ENCODE data around the gene IQCE. TPM values are rescaled to one million over a fixed set of nuclear protein-coding genes. Genes with fewer than 3 reads are reported as not detected.

Gene IQCE
- total RNA-seq, 1 donor from 2014 or later = 29.6 TPM

- no peak overlapping the region for H3K4me3 Mint-ChIP-seq
- H3K9me3 Mint-ChIP-seq = no peaks in the 10 kb centered on the region
- H3K4me1 Mint-ChIP-seq = peaks cover 18% of the 10 kb centered on the region
- H3K36me3 Mint-ChIP-seq = no peaks in the 10 kb centered on the region
- no peaks in the 10 kb centered on the region for H3K27me3 Mint-ChIP-seq (ENCODE audit: low read depth)
- TF ChIP-seq CTCF (IDR thresholded peaks at IDR 0.05; ENCODE audit: unreplicated experiment) = no peak
- DNase-seq (ENCODE audit: low spot score in 2 of 2, unreplicated experiment in 2 of 2) = no peak
- no peak overlapping the region for H3K27ac Mint-ChIP-seq
These were observed 46.6 kb upstream of the IQCE start for GRCh38 chr7:2512179-2512661.

GRCh38 chr7:2512713-2513112 is 46.1 kb upstream of the IQCE start:
- H3K4me1 Mint-ChIP-seq = peaks cover 23% of the 10 kb centered on the region
- peaks cover under 1% of the 10 kb centered on the region for H3K27me3 Mint-ChIP-seq (ENCODE audit: low read depth)
- H3K9me3 Mint-ChIP-seq = no peaks in the 10 kb centered on the region
- DNase-seq (ENCODE audit: low spot score in 2 of 2, unreplicated experiment in 2 of 2) = no peak
- no peaks in the 10 kb centered on the region for H3K36me3 Mint-ChIP-seq
- no peak overlapping the region for H3K27ac Mint-ChIP-seq
- no peak for TF ChIP-seq CTCF (IDR thresholded peaks at IDR 0.05; ENCODE audit: unreplicated experiment)
- H3K4me3 Mint-ChIP-seq = no peak overlapping the region

GRCh38 chr7:2513702-2514101 is 45.1 kb upstream of the IQCE start:
- Mint-ChIP-seq H3K4me3 (no peak overlapping the region), H3K4me1 (peaks cover 29% of the 10 kb centered on the region)

GRCh38 chr7:2514473-2515423 is 44.0 kb upstream of the IQCE start:
- Mint-ChIP-seq H3K27ac (no peak overlapping the region), H3K9me3 (no peaks in the 10 kb centered on the region), H3K4me3 (no peak overlapping the region), H3K4me1 (peaks cover 27% of the 10 kb centered on the region), H3K27me3 (ENCODE audit: low read depth) (peaks cover 5% of the 10 kb centered on the region), H3K36me3 (no peaks in the 10 kb centered on the region)
- no peak for DNase-seq (ENCODE audit: low spot score in 2 of 2, unreplicated experiment in 2 of 2)
- no peak for TF ChIP-seq CTCF (IDR thresholded peaks at IDR 0.05; ENCODE audit: unreplicated experiment)

More at GRCh38 chr7:2513702-2514101, 45.1 kb upstream of the IQCE start:
- H3K9me3 Mint-ChIP-seq = no peaks in the 10 kb centered on the region
- no peak for TF ChIP-seq CTCF (IDR thresholded peaks at IDR 0.05; ENCODE audit: unreplicated experiment)
- H3K27me3 Mint-ChIP-seq (ENCODE audit: low read depth) = peaks cover 5% of the 10 kb centered on the region
- no peaks in the 10 kb centered on the region for H3K36me3 Mint-ChIP-seq
- DNase-seq (ENCODE audit: low spot score in 2 of 2, unreplicated experiment in 2 of 2) = no peak
- no peak overlapping the region for H3K27ac Mint-ChIP-seq

GRCh38 chr7:2515424-2516193 is 43.2 kb upstream of the IQCE start:
- peaks cover 33% of the 10 kb centered on the region for H3K4me1 Mint-ChIP-seq
- no peak overlapping the region for H3K27ac Mint-ChIP-seq
- no peak for DNase-seq (ENCODE audit: low spot score in 2 of 2, unreplicated experiment in 2 of 2)

More at GRCh38 chr7:2515424-2516193, 43.2 kb upstream of the IQCE start:
- Mint-ChIP-seq H3K9me3 (no peaks in the 10 kb centered on the region), H3K4me3 (no peak overlapping the region), H3K27me3 (ENCODE audit: low read depth) (peaks cover 10% of the 10 kb centered on the region), H3K36me3 (no peaks in the 10 kb centered on the region)
- TF ChIP-seq CTCF (IDR thresholded peaks at IDR 0.05; ENCODE audit: unreplicated experiment) = no peak
